Prostate gland (tissue), 2 donors: Measurements from ENCODE around the gene GNA15. TPM values are rescaled to one million over a fixed set of nuclear protein-coding genes. Genes with fewer than 3 reads are reported as not detected.

Source experiments
- DNase-seq: peaks from one replicate; pipeline ENCODE4 v3.0.0-alpha.2; 2019; ENCODE audit warnings: low spot score
- H3K27ac ChIP-seq, 2 donors: fragments of 200-600 bp; sonication (generic); 2 replicates each; pipeline ENCODE4 v1.5.1; 2017 to 2019
- H3K27me3 ChIP-seq: fragments of 200-600 bp; sonication (generic); replicated peaks from 2 replicates; pipeline ENCODE4 v1.5.1; 2019; ENCODE audit not compliant: insufficient read depth
- H3K36me3 ChIP-seq, 2 donors: fragments of 200-600 bp; sonication (generic); 1 replicate in 1 of 2; 2 replicates in 1 of 2; pipeline versions ENCODE4 v1.5.1 to v1.8.1; 2017 to 2019
- H3K4me1 ChIP-seq: fragments of 200-600 bp; sonication (generic); replicated peaks from 2 replicates; pipeline ENCODE4 v1.5.1; 2019
- H3K4me3 ChIP-seq, 2 donors: fragments of 200-600 bp; sonication (generic); 2 replicates each; pipeline ENCODE4 v1.5.1; 2017 to 2019
- H3K9me3 ChIP-seq: fragments of 200-600 bp; sonication (generic); 2 replicates; pipeline ENCODE4 v1.5.1; 2017
- POLR2A ChIP-seq: fragments of 450-650 bp; IDR thresholded peaks from one replicate; pipeline ENCODE4 v1.6.1; 2016; ENCODE audit warnings: antibody characterized with exemption, mild to moderate bottlenecking
- POLR2AphosphoS5 ChIP-seq: sonication (generic); formaldehyde crosslinking; IDR thresholded peaks from one replicate; pipeline ENCODE4 v1.6.1; 2017; ENCODE audit warnings: antibody characterized with exemption
- WGBS: methylation state at CpG from one replicate; pipeline ENCODE4 v1.1.5; 2018; 5-methylcytosine and 5-hydroxymethylcytosine counted together
- intact Hi-C: fragments of 100-400 bp; cut with DNase I; formaldehyde crosslinking; loops from one replicate; pipeline ENCODE4 v1.14.2; 2022
- total RNA-seq, 2 donors: library from RNA; depleted of rRNA; stranded (reverse); fragments of >200 nt; gene quantifications; one replicate each; pipeline ENCODE4 v1.1.0, GENCODE V29; 2016
- TF ChIP-seq, protein P1 (sequence below), 4 experiments: fragments of 200-600 bp in 2 of 4; fragments of 450-650 bp in 2 of 4; sonication (generic) in 2 of 4; IDR thresholded peaks; 1 replicate in 3 of 4; 2 replicates in 1 of 4; pipeline ENCODE4 v1.5.1; 2016 to 2019; ENCODE audit warnings: antibody characterized with exemption in 4 of 4, mild to moderate bottlenecking in 2 of 4, moderate library complexity in 2 of 4

GNA15 gene
- total RNA-seq, 2 donors from 2014 or later = 11.1 to 13.3 TPM

DNA sequence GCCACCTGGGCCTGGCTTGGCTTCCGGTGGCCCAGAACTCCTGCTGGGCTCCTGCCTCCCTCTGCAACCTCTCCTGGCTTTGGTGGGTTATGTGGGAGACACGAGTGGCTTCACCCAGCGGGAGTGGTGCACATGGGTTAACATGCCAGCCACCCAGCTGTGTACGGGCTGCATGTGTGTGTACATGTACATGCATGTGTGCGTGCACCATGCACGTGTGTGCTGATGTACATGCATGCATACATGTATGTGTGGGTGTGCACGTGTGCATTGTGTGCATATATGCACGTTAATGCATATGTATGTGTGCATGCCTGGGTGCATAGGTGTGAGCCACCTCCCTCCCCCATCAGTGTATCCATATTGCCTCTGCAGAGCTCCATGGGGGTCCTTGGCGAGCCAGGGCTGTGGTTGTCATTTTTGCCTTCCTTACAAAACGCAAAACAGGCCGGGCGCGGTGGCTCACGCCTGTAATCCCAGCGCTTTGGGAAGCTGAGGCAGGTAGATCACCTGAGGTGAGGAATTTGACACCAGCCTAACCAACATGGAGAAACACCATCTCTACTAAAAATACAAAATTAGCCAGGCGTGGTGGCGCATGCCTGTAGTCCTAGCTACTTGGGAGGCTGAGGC lies 29.2 kb upstream of the GNA15 start:
- H3K27ac ChIP-seq = no peak overlapping the region
- H3K4me3 ChIP-seq = no peak overlapping the region
- intact Hi-C loops = loop anchor here (10.0 kb wide), 1 partner anchor 142 kb away; no protein-coding TSS in a partner anchor
- no peaks in the 10 kb centered on the region for H3K27me3 ChIP-seq
- 98% methylated on average over 17 of the region's 17 CpGs for WGBS
- no peaks in the 10 kb centered on the region for H3K36me3 ChIP-seq
- TF ChIP-seq POLR2AphosphoS5 (no peak), POLR2A (no peak)
- TF ChIP-seq, protein P1, sequence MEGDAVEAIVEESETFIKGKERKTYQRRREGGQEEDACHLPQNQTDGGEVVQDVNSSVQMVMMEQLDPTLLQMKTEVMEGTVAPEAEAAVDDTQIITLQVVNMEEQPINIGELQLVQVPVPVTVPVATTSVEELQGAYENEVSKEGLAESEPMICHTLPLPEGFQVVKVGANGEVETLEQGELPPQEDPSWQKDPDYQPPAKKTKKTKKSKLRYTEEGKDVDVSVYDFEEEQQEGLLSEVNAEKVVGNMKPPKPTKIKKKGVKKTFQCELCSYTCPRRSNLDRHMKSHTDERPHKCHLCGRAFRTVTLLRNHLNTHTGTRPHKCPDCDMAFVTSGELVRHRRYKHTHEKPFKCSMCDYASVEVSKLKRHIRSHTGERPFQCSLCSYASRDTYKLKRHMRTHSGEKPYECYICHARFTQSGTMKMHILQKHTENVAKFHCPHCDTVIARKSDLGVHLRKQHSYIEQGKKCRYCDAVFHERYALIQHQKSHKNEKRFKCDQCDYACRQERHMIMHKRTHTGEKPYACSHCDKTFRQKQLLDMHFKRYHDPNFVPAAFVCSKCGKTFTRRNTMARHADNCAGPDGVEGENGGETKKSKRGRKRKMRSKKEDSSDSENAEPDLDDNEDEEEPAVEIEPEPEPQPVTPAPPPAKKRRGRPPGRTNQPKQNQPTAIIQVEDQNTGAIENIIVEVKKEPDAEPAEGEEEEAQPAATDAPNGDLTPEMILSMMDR (IDR thresholded peaks at IDR 0.05) = no peak
- DNase-seq = no peak
- no peaks in the 10 kb centered on the region for H3K9me3 ChIP-seq
- no peaks in the 10 kb centered on the region for H3K4me1 ChIP-seq

DNA sequence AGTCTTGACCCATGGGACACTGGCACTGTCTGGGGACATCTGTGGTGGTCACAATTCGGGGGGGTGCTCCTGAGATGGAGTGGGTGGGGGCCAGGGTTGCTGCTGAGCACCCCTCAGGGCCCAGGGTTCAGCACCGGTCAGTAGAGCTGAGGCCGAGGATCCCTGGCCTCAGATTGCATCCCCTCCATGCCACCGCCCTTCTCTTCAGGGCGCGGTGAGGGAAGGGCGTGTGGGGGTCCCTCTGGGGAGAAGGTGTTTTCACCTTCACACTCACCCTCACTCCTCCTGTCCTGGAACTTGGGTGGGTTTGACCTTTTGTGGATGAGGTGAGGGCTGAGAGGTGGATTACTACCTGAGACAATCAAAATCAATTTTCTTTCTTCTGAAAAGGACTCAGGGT lies 28.2 kb upstream of the GNA15 start:
- whole genome bisulfite sequencing = 96% methylated on average over 6 of the region's 7 CpGs
- no peak for DNase-seq
- no peak for TF ChIP-seq POLR2A
- no peak for TF ChIP-seq POLR2AphosphoS5
- TF ChIP-seq, protein P1 (IDR thresholded peaks at IDR 0.05) = no peak
- Histone ChIP-seq H3K36me3 (no peaks in the 10 kb centered on the region), H3K9me3 (no peaks in the 10 kb centered on the region), H3K27me3 (no peaks in the 10 kb centered on the region), H3K4me1 (no peaks in the 10 kb centered on the region), H3K4me3 (no peak overlapping the region), H3K27ac (no peak overlapping the region)
- intact Hi-C loops = loop anchor here (10.0 kb wide), 1 partner anchor 143 kb away; no protein-coding TSS in a partner anchor

DNA sequence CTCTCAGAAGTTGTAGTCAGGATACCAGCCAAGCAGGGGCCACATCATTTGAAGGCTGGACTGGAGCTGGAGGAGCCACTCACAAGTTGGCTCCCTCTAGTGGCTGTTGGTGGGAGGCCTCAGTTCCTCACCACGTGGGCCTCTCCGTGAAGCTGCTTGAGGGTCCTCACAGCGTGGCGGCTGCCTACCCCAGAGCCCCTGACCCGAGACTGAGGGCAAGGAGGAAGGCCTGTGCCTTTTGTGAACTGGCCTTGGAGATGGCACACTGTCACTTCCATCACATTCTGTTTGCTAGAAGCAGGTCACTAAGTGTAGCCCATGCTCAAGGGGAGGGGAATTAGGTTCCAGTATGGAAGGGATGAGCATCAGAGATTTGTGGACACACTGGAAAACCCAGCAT lies 27.1 kb upstream of the GNA15 start:
- peak; percentile 42 for DNase-seq
- intact Hi-C loops = loop anchor here (10.0 kb wide), 1 partner anchor 144 kb away; no protein-coding TSS in a partner anchor
- TF ChIP-seq, protein P1 (IDR thresholded peaks at IDR 0.05) = peak; percentile 45 to 76 (median 65)
- no peak for TF ChIP-seq POLR2A
- TF ChIP-seq POLR2AphosphoS5 = peak; percentile 12
- WGBS = 42% methylated on average over 5 of the region's 5 CpGs
- H3K4me3 ChIP-seq = no peak overlapping the region
- H3K27ac ChIP-seq = no peak overlapping the region
- H3K4me1 ChIP-seq = no peaks in the 10 kb centered on the region
- no peaks in the 10 kb centered on the region for H3K9me3 ChIP-seq
- no peaks in the 10 kb centered on the region for H3K27me3 ChIP-seq
- H3K36me3 ChIP-seq = no peaks in the 10 kb centered on the region

DNA sequence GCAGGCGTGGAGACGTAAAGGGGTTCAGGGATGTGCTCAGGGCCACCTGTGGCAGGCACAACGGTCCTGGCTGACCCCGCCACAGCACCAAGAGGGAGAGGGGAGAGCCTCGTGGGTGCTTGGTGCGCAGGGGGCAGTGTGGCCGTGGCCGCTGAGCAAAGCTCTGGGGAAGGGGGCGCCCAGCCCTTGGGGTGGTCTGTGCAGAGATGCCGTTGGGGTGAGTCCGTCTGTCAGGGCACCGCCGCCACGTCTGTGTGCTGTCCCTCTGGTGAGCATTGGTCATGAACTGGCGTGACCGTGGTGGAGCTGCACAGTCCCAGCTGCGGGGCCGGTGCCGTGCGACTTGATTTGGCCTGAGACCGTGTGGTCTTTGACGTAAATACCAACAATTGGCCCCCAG lies 26.3 kb upstream of the GNA15 start:
- Histone ChIP-seq H3K27me3 (no peaks in the 10 kb centered on the region), H3K36me3 (no peaks in the 10 kb centered on the region), H3K4me1 (no peaks in the 10 kb centered on the region), H3K4me3 (no peak overlapping the region), H3K27ac (no peak overlapping the region), H3K9me3 (no peaks in the 10 kb centered on the region)
- no peak for DNase-seq
- TF ChIP-seq, protein P1 (IDR thresholded peaks at IDR 0.05) = no peak
- TF ChIP-seq POLR2A = no peak
- no peak for TF ChIP-seq POLR2AphosphoS5
- intact Hi-C loops = loop anchor here (10.0 kb wide), 1 partner anchor 145 kb away; no protein-coding TSS in a partner anchor
- 87% methylated on average over 22 of the region's 22 CpGs for WGBS
